Fibroblast of skin of left biceps (primary cell): Measurements from ENCODE around the gene SEC61A2.

Experiments used
- DNase-seq, 2 experiments: peaks; one replicate each; pipeline ENCODE4 v3.0.0-alpha.2; 2013; ENCODE audit warnings: low read depth in 2 of 2

Gene SEC61A2

GRCh38 chr10:12196531-12197211, 67.2 kb downstream of the SEC61A2 start:
- DNase-seq: no peak

- no peak for DNase-seq
These were observed 68.7 kb downstream of the SEC61A2 start for GRCh38 chr10:12198156-12198555.

GRCh38 chr10:12200850-12201249, 71.4 kb downstream of the SEC61A2 start:
- DNase-seq: no peak

GRCh38 chr10:12201543-12201942, 72.1 kb downstream of the SEC61A2 start:
- DNase-seq: no peak

GRCh38 chr10:12202226-12202625, 72.7 kb downstream of the SEC61A2 start:
- DNase-seq: no peak

GRCh38 chr10:12205082-12205481, 75.6 kb downstream of the SEC61A2 start:
- no peak for DNase-seq

- DNase-seq: no peak
These were observed 77.6 kb downstream of the SEC61A2 start for GRCh38 chr10:12207114-12207513.

GRCh38 chr10:12208460-12208859, 79.0 kb downstream of the SEC61A2 start:
- no peak for DNase-seq

GRCh38 chr10:12212454-12212853, 83.0 kb downstream of the SEC61A2 start:
- no peak for DNase-seq

- DNase-seq: no peak
These were observed 84.1 kb downstream of the SEC61A2 start for GRCh38 chr10:12213621-12214020.

GRCh38 chr10:12214093-12214492, 84.6 kb downstream of the SEC61A2 start:
- DNase-seq: no peak

- peak; percentile 48 to 50 for DNase-seq
These were observed 85.3 kb downstream of the SEC61A2 start for GRCh38 chr10:12214763-12215218.
